NCI-H2107 (cell line): Measurements from ENCODE around the gene WDR76.

Experiments used
- DNase-seq: peaks from one replicate; lab custom pipeline; 2025; lab: John Stamatoyannopoulos, UW

WDR76 gene

GRCh38 chr15:43878446-43878845, 51.6 kb downstream of the WDR76 start:
- no peak for DNase-seq

- no peak for DNase-seq
These were observed 52.9 kb downstream of the WDR76 start for GRCh38 chr15:43879386-43880355.

- DNase-seq: no peak
These were observed 53.8 kb downstream of the WDR76 start for GRCh38 chr15:43880406-43881194.

GRCh38 chr15:43881245-43881644, 54.4 kb downstream of the WDR76 start:
- no peak for DNase-seq

- no peak for DNase-seq
These were observed 55.1 kb downstream of the WDR76 start for GRCh38 chr15:43881944-43882343.

- no peak for DNase-seq
These were observed 56.8 kb downstream of the WDR76 start for GRCh38 chr15:43883571-43883970.

- DNase-seq: no peak
These were observed 59.8 kb downstream of the WDR76 start for GRCh38 chr15:43886558-43886957.

GRCh38 chr15:43887901-43888300, 61.1 kb downstream of the WDR76 start:
- DNase-seq: no peak

- no peak for DNase-seq
These were observed 62.2 kb downstream of the WDR76 start for GRCh38 chr15:43889042-43889441.

GRCh38 chr15:43893956-43894355, 67.2 kb downstream of the WDR76 start:
- no peak for DNase-seq

- DNase-seq: no peak
These were observed 68.8 kb downstream of the WDR76 start for GRCh38 chr15:43895586-43895985.

GRCh38 chr15:43896543-43896942, 69.7 kb downstream of the WDR76 start:
- no peak for DNase-seq

GRCh38 chr15:43898891-43899290, 72.1 kb downstream of the WDR76 start:
- DNase-seq: no peak

- DNase-seq: no peak
These were observed 73.1 kb downstream of the WDR76 start for GRCh38 chr15:43899928-43900327.

GRCh38 chr15:43900996-43901395, 74.2 kb downstream of the WDR76 start:
- no peak for DNase-seq

- no peak for DNase-seq
These were observed 74.7 kb downstream of the WDR76 start for GRCh38 chr15:43901495-43901894.

GRCh38 chr15:43903864-43904290, 77.1 kb downstream of the WDR76 start:
- peak; percentile 50 for DNase-seq

- no peak for DNase-seq
These were observed 79.0 kb downstream of the WDR76 start for GRCh38 chr15:43905755-43906154.

GRCh38 chr15:43908516-43909050, 81.8 kb downstream of the WDR76 start:
- DNase-seq: no peak

GRCh38 chr15:43911235-43911781, 84.5 kb downstream of the WDR76 start:
- no peak for DNase-seq

- no peak for DNase-seq
These were observed 85.4 kb downstream of the WDR76 start for GRCh38 chr15:43912208-43912607.

GRCh38 chr15:43913026-43913780, 86.4 kb downstream of the WDR76 start:
- no peak for DNase-seq
